ENCODE measurements around the gene SKAP1.

Gene SKAP1

GRCh38 chr17:48441862-48442261, 11.8 kb upstream of the SKAP1 start:
- no peak overlapping the region for H2AFZ ChIP-seq (ENCODE audit: low read length)
- H3K9me3 ChIP-seq (replicated peaks in 1 of 2; ENCODE audit: control insufficient read depth in 2 of 2, insufficient read depth in 1 of 2, low read depth in 1 of 2, low read length in 2 of 2) = no peaks in the 10 kb centered on the region
- H2BK5ac ChIP-seq (ENCODE audit: low read length) = no peak overlapping the region
- no peak overlapping the region for H4K91ac ChIP-seq (ENCODE audit: low read depth, low read length, poor library complexity)
- no peak overlapping the region for H2BK15ac ChIP-seq (ENCODE audit: low read length)
- no peak overlapping the region for H4K8ac ChIP-seq (ENCODE audit: low read depth, low read length)
- H3K4me3 ChIP-seq (ENCODE audit: low read length in 2 of 2) = no peak overlapping the region
- no peaks in the 10 kb centered on the region for H3K36me3 ChIP-seq (replicated peaks in 1 of 2; ENCODE audit: control insufficient read depth in 2 of 2, insufficient read depth in 2 of 2, low read length in 2 of 2)
- no peak overlapping the region for H3K4ac ChIP-seq (ENCODE audit: low read length)
- H3K79me1 ChIP-seq (ENCODE audit: low read depth, low read length) = no peaks in the 10 kb centered on the region
- H2AK5ac ChIP-seq (ENCODE audit: low read depth, low read length) = no peak overlapping the region
- no peak overlapping the region for H3K4me2 ChIP-seq (ENCODE audit: insufficient read depth, low read length, poor library complexity, severe bottlenecking)
- H3K27ac ChIP-seq (replicated peaks; ENCODE audit: low read length) = no peak overlapping the region
- H3K9ac ChIP-seq (ENCODE audit: low read depth, low read length, poor library complexity) = peak overlapping the region; percentile 6
- WGBS, 2 donors (ENCODE audit: extremely low coverage in 2 of 2, insufficient read length in 2 of 2, insufficient replicate concordance in 1 of 2) = no CpG with 5 or more reads among the region's 4 CpGs
- H3K23ac ChIP-seq (ENCODE audit: low read depth, low read length, poor library complexity) = no peak overlapping the region
- peaks cover 0 to 10% (median 0%) of the 10 kb centered on the region in 3 experiments for H3K27me3 ChIP-seq (ENCODE audit: control insufficient read depth in 3 of 3, insufficient read depth in 3 of 3, low read depth in 1 of 3, low read length in 3 of 3)
- no peak overlapping the region for H2BK12ac ChIP-seq (ENCODE audit: low read length)
- no peak overlapping the region for H3K14ac ChIP-seq (ENCODE audit: low read length)
- H2BK120ac ChIP-seq (ENCODE audit: low read depth, low read length) = no peak overlapping the region
- no peak overlapping the region for H3K18ac ChIP-seq (ENCODE audit: low read length)
- H3K4me1 ChIP-seq (ENCODE audit: control insufficient read depth in 2 of 2, insufficient read depth in 1 of 2, low read depth in 1 of 2, low read length in 2 of 2) = peaks cover 0 to 5% of the 10 kb centered on the region in 2 donors
- DNase-seq (ENCODE audit: low spot score) = no peak

DNA sequence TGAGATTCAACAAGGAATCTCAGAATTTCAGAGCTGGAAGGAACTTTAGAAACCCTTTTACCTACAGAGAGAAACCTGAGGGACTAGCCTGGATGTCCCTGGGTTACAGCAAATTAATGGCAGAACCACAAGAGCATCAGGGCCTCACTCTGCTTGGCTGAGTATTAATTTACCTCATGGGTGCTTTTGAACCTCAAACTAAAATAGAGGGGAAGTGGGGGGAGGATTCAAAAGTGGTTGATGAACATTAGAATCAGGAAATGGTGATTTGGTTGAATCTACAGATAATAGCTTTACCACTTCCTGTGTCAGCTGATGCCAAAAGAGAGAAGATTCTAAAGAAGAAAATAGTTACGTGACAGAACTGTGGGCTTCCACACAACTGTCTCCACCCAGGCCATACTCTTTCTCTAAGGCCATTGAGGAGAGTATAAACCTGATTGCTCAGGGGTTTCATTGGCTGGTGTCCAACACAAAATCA, 11.3 kb upstream of the SKAP1 start:
- Histone ChIP-seq H3K79me1 (ENCODE audit: low read depth, low read length) (no peaks in the 10 kb centered on the region), H3K9me3 (replicated peaks in 1 of 2; ENCODE audit: control insufficient read depth in 2 of 2, insufficient read depth in 1 of 2, low read depth in 1 of 2, low read length in 2 of 2) (no peaks in the 10 kb centered on the region), H3K18ac (ENCODE audit: low read length) (no peak overlapping the region), H3K4me3 (ENCODE audit: low read length in 2 of 2) (no peak overlapping the region), H4K8ac (ENCODE audit: low read depth, low read length) (no peak overlapping the region), H2AK5ac (ENCODE audit: low read depth, low read length) (no peak overlapping the region), H3K9ac (ENCODE audit: low read depth, low read length, poor library complexity) (no peak overlapping the region), H2BK120ac (ENCODE audit: low read depth, low read length) (no peak overlapping the region), H3K23ac (ENCODE audit: low read depth, low read length, poor library complexity) (no peak overlapping the region), H2BK5ac (ENCODE audit: low read length) (no peak overlapping the region), H3K36me3 (replicated peaks in 1 of 2; ENCODE audit: control insufficient read depth in 2 of 2, insufficient read depth in 2 of 2, low read length in 2 of 2) (no peaks in the 10 kb centered on the region), H3K27me3 (ENCODE audit: control insufficient read depth in 3 of 3, insufficient read depth in 3 of 3, low read depth in 1 of 3, low read length in 3 of 3) (peaks cover 0 to 16% (median 0%) of the 10 kb centered on the region in 3 experiments), H2BK12ac (ENCODE audit: low read length) (no peak overlapping the region), H3K4me2 (ENCODE audit: insufficient read depth, low read length, poor library complexity, severe bottlenecking) (no peak overlapping the region), H3K14ac (ENCODE audit: low read length) (no peak overlapping the region), H2AFZ (ENCODE audit: low read length) (no peak overlapping the region), H3K27ac (replicated peaks; ENCODE audit: low read length) (no peak overlapping the region), H4K91ac (ENCODE audit: low read depth, low read length, poor library complexity) (no peak overlapping the region), H2BK15ac (ENCODE audit: low read length) (no peak overlapping the region), H3K4me1 (ENCODE audit: control insufficient read depth in 2 of 2, insufficient read depth in 1 of 2, low read depth in 1 of 2, low read length in 2 of 2) (peaks cover 0 to 5% of the 10 kb centered on the region in 2 donors), H3K4ac (ENCODE audit: low read length) (no peak overlapping the region)
- WGBS, 2 donors (ENCODE audit: extremely low coverage in 2 of 2, insufficient read length in 2 of 2, insufficient replicate concordance in 1 of 2) = no CpG with 5 or more reads among the region's 1 CpG
- DNase-seq (ENCODE audit: low spot score) = no peak

- H2AK5ac ChIP-seq (ENCODE audit: low read depth, low read length) = no peak overlapping the region
- H4K8ac ChIP-seq (ENCODE audit: low read depth, low read length) = no peak overlapping the region
- no peak overlapping the region for H3K23ac ChIP-seq (ENCODE audit: low read depth, low read length, poor library complexity)
- peaks cover 0 to 17% (median 0%) of the 10 kb centered on the region in 3 experiments for H3K27me3 ChIP-seq (ENCODE audit: control insufficient read depth in 3 of 3, insufficient read depth in 3 of 3, low read depth in 1 of 3, low read length in 3 of 3)
- no peak overlapping the region for H3K4ac ChIP-seq (ENCODE audit: low read length)
- H2BK120ac ChIP-seq (ENCODE audit: low read depth, low read length) = no peak overlapping the region
- no peaks in the 10 kb centered on the region for H3K9me3 ChIP-seq (replicated peaks in 1 of 2; ENCODE audit: control insufficient read depth in 2 of 2, insufficient read depth in 1 of 2, low read depth in 1 of 2, low read length in 2 of 2)
- no peak for DNase-seq (ENCODE audit: low spot score)
- no peak overlapping the region for H3K18ac ChIP-seq (ENCODE audit: low read length)
- no peak overlapping the region for H2BK15ac ChIP-seq (ENCODE audit: low read length)
- H2BK12ac ChIP-seq (ENCODE audit: low read length) = no peak overlapping the region
- no CpG with 5 or more reads among the region's 2 CpGs for WGBS, 2 donors (ENCODE audit: extremely low coverage in 2 of 2, insufficient read length in 2 of 2, insufficient replicate concordance in 1 of 2)
- H4K91ac ChIP-seq (ENCODE audit: low read depth, low read length, poor library complexity) = no peak overlapping the region
- peaks cover 0 to 5% of the 10 kb centered on the region in 2 donors for H3K4me1 ChIP-seq (ENCODE audit: control insufficient read depth in 2 of 2, insufficient read depth in 1 of 2, low read depth in 1 of 2, low read length in 2 of 2)
- no peak overlapping the region for H3K4me2 ChIP-seq (ENCODE audit: insufficient read depth, low read length, poor library complexity, severe bottlenecking)
- H2AFZ ChIP-seq (ENCODE audit: low read length) = no peak overlapping the region
- H2BK5ac ChIP-seq (ENCODE audit: low read length) = no peak overlapping the region
- no peak overlapping the region for H3K9ac ChIP-seq (ENCODE audit: low read depth, low read length, poor library complexity)
- H3K79me1 ChIP-seq (ENCODE audit: low read depth, low read length) = no peaks in the 10 kb centered on the region
- no peak overlapping the region for H3K14ac ChIP-seq (ENCODE audit: low read length)
- H3K27ac ChIP-seq (replicated peaks; ENCODE audit: low read length) = no peak overlapping the region
- H3K36me3 ChIP-seq (replicated peaks in 1 of 2; ENCODE audit: control insufficient read depth in 2 of 2, insufficient read depth in 2 of 2, low read length in 2 of 2) = no peaks in the 10 kb centered on the region
- no peak overlapping the region for H3K4me3 ChIP-seq (ENCODE audit: low read length in 2 of 2)
These were observed 10.7 kb upstream of the SKAP1 start for GRCh38 chr17:48440669-48441068.

GRCh38 chr17:48439875-48440505, 10.0 kb upstream of the SKAP1 start:
- H2BK15ac ChIP-seq (ENCODE audit: low read length) = no peak overlapping the region
- no peak overlapping the region for H4K8ac ChIP-seq (ENCODE audit: low read depth, low read length)
- H3K23ac ChIP-seq (ENCODE audit: low read depth, low read length, poor library complexity) = no peak overlapping the region
- H4K91ac ChIP-seq (ENCODE audit: low read depth, low read length, poor library complexity) = no peak overlapping the region
- H3K18ac ChIP-seq (ENCODE audit: low read length) = no peak overlapping the region
- peaks cover 0 to 5% of the 10 kb centered on the region in 2 donors for H3K4me1 ChIP-seq (ENCODE audit: control insufficient read depth in 2 of 2, insufficient read depth in 1 of 2, low read depth in 1 of 2, low read length in 2 of 2)
- H2AFZ ChIP-seq (ENCODE audit: low read length) = no peak overlapping the region
- H3K9ac ChIP-seq (ENCODE audit: low read depth, low read length, poor library complexity) = no peak overlapping the region
- no peak overlapping the region for H3K4ac ChIP-seq (ENCODE audit: low read length)
- no peak overlapping the region for H3K27ac ChIP-seq (replicated peaks; ENCODE audit: low read length)
- no peak overlapping the region for H3K4me2 ChIP-seq (ENCODE audit: insufficient read depth, low read length, poor library complexity, severe bottlenecking)
- no peak overlapping the region for H3K14ac ChIP-seq (ENCODE audit: low read length)
- no peak overlapping the region for H3K4me3 ChIP-seq (ENCODE audit: low read length in 2 of 2)
- no peaks in the 10 kb centered on the region for H3K9me3 ChIP-seq (replicated peaks in 1 of 2; ENCODE audit: control insufficient read depth in 2 of 2, insufficient read depth in 1 of 2, low read depth in 1 of 2, low read length in 2 of 2)
- no peaks in the 10 kb centered on the region for H3K79me1 ChIP-seq (ENCODE audit: low read depth, low read length)
- no peak for DNase-seq (ENCODE audit: low spot score)
- H3K36me3 ChIP-seq (replicated peaks in 1 of 2; ENCODE audit: control insufficient read depth in 2 of 2, insufficient read depth in 2 of 2, low read length in 2 of 2) = no peaks in the 10 kb centered on the region
- H2AK5ac ChIP-seq (ENCODE audit: low read depth, low read length) = no peak overlapping the region
- H2BK5ac ChIP-seq (ENCODE audit: low read length) = no peak overlapping the region
- H2BK120ac ChIP-seq (ENCODE audit: low read depth, low read length) = no peak overlapping the region
- peaks cover 0 to 17% (median 0%) of the 10 kb centered on the region in 3 experiments for H3K27me3 ChIP-seq (ENCODE audit: control insufficient read depth in 3 of 3, insufficient read depth in 3 of 3, low read depth in 1 of 3, low read length in 3 of 3)
- H2BK12ac ChIP-seq (ENCODE audit: low read length) = no peak overlapping the region
- no CpG with 5 or more reads among the region's 8 CpGs for WGBS, 2 donors (ENCODE audit: extremely low coverage in 2 of 2, insufficient read length in 2 of 2, insufficient replicate concordance in 1 of 2)
